ENCODE results near the gene LRRC25.

The LRRC25 gene

DNA sequence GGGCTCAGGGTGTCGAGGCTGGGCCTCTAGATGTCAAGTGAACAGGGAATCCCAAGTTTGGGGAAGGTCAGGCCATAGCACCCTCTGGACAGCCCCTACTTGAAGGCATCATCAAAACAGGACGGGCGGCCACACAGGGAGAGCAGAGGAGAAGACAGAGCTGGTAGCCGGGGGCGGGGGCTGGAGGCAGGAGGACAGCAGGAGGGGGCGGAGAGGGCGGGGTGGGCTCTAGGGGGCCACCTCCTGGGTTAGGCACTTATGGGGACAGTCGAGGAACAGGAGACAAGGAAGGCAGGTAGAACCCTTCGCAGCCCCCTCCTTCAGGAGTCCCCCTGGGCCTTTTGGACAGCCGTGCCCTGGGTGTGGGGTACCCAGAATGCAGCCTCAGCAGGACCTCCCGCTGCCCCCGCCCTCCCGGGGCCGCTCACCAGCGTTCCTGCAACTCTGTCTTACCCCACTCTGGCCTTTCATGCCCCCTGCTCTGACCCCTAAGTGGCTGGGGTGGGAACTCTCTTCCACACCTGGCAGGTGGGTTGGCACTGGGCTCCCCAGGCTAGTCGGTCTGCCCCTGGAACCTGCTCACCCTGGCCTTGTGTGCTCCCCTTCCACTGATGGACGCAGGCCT lies 27.6 kb upstream of the LRRC25 start:
- no peak for DNase-seq (ENCODE audit: low spot score)

DNA sequence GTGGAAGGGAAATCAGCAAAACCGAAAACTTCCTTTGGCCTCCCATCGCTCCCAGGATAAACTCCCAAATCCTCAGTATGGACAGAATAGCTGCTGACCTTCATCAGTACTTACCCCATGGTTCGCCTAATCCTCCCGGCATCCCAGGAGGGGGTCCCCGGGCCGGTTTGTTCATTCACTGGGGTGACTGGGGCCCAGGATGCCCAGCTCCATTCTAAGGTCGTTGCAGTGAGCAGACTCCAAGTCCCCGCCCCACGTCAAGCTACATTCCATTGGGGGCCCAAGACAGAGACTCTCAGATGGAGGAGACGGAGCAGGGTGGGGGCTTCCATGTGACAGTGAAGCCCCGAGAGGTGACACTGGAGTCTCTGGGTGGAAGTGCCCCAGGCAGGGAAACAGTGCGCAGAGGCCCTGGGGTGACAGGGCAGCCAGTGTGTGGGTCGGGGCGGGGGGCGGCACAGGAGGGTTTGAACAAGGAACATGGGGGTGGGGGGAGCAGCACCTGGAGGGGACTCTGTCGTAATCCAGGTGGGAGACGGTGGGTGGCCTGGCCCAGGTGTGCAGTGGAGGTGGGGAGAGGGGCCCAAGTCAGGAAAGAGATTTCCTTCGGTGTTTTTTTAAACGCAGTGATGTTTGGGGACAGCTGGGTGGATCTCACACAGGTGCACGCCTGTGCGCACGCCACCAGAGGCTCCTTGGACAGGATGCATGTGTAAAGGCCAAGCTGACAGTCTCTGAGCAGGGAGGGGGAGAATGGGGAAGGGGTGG lies 26.9 kb upstream of the LRRC25 start:
- no peak for DNase-seq (ENCODE audit: low spot score)

GRCh38 chr19:18423258-18424020 lies 26.0 kb upstream of the LRRC25 start:
- DNase-seq (ENCODE audit: low spot score) = peak; percentile 28

- peak; percentile 22 for DNase-seq (ENCODE audit: low spot score)
Measured at GRCh38 chr19:18422530-18423191, 25.2 kb upstream of the LRRC25 start.

- no peak for DNase-seq (ENCODE audit: low spot score)
Measured at GRCh38 chr19:18421371-18421959, 24.0 kb upstream of the LRRC25 start.

- no peak for DNase-seq (ENCODE audit: low spot score)
Measured at GRCh38 chr19:18420930-18421329, 23.5 kb upstream of the LRRC25 start.

- DNase-seq (ENCODE audit: low spot score) = no peak
Measured at GRCh38 chr19:18419699-18420460, 22.5 kb upstream of the LRRC25 start.

DNA sequence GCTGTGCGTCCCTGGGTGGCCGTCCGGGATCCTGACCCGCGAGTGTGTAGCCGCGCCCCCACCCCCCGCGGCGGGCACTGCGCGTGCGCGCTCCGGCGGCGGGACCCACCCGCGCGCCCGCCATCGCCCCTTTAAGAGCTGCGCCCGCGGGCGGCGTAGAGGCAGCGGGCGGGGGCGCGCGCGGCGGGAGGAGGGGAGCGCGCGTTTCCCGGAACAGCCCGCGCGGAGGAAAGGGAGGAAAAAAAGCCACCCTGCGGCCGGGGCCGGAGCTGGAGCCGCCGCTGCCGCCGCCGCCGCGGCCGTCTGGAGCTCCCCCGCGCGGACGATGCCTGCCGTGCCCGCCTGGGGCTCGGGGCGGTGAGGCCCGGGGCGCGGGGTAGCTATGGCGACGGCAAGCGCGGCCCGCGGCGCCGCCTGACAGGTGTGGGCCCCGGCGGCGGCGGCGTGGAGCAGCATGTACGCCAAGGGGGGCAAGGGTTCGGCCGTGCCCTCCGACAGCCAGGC lies 21.8 kb upstream of the LRRC25 start, which contains the start of gene SSBP4:
Gene SSBP4 (plus strand): TSS at position 204 of the 504 bp plus-strand sequence. CDS start 251 bp downstream, at position 455.
- peak; percentile 66 for DNase-seq (ENCODE audit: low spot score)

DNA sequence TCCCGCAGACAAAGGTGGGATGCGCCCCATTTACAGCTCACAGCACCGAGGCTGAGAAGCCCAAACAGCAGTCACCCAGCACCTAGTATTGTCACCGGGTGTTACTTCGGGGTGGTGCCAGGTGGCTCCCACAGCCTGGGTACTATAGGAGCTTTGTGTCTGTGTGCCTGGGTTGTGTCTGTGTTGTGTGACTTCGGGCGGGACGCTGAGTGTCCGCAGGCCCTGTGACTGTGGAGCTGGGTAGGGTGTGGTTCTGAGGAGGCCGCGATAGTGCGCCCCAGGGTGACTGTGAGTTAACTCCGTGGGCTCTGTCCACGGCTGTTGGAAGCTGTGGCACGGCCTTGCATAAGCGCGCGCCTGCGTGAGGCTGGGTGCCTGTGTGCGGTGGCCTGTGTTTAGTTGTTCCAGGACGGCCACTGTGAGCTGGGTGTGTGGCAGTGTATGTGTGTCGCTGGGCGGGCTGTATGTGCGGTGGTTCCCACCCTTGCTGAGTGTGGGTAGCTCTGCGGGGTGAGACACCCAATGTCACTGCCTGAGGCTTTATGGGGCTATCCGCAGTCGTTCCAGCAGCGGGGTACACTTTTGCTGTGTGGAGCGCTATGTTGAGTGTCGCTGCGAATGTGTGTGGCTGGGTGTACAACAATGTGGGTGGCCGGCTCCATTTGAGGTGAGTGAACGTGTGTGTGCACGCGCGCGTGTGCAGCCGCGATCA lies 21.2 kb upstream of the LRRC25 start:
- peak; percentile 57 for DNase-seq (ENCODE audit: low spot score)

DNA sequence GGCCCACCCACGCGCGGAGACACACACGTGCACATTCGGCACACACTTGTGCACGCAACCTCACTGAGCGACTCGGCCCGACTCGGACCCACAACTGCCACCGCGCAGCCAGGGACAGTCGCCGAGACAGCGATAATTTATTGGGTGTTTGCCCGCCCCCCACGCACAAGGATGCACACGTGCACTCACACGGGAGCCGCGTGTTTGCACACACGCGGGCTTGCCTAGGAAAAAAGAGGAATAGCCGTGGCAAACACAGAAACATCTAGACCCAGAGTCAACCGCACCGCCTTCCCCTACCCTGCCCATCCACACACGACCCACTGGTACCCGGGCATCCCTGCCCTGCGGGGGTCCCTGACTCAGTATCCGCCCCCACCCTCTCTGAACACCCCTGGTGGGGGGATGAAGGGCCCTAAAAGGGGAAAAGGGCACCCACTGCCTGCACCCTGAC lies 20.6 kb upstream of the LRRC25 start:
- no peak for DNase-seq (ENCODE audit: low spot score)

DNA sequence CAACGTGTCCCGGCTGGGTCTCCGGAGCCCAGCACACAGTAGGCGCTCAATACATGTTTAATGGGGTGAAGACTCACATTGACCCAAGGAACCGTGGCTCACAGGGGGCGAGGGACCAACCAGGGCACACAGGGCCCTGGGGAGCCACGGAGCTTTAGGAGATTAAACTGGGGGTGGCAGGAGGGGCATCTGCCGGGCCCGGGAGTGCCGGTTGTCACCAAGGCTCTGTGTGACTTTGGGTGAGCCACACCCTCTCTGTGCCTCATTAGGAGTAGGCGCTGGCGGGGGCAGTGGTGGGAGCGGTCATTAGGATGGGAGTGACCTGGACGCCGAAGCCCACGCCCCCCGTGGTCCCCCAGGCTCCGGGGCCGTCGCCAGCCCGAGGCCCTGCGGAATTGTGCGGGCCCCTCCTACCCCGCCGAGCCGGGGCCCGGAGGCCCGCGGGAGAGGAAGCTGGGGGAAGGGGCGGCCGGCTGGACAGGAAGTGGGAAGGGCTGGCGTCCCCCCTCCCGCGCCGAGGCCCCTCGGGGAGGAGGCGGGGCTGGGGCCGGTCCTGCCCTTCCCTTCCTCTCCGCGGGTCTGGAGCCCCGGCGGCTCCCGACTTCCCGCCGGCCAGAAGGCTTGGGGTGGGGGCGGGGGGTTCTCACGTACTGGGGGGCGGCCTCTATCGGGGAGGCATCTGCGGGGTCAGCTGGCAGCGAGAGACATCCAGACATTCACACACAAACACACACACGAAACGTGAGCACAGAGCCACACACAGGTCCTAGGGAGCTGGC lies 20.0 kb upstream of the LRRC25 start:
- peak; percentile 83 for DNase-seq (ENCODE audit: low spot score)

DNA sequence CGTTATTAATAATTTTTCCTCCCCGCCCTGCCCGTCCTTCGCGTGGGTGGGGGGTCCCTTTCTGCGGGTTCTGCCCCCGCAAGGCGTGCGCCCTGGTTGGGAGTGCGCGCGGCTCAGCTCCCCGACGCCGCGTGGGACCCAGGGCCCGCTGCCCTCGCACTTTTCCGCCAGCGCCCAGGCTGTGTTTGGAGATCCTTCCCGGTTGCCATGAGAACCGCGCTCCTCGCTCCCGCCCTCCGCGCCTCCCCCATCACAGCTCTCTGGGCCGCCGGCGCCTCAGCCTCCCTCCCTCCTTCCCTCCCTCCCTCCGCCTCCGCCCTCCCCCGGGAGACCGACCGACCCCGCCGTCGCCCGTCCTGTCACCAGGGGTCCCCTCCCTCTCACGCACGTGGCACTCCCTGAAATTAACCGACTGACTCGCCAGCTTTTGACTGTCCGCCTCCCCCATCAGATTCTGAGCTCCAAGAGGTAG lies 19.4 kb upstream of the LRRC25 start:
- DNase-seq (ENCODE audit: low spot score) = peak; percentile 84

DNA sequence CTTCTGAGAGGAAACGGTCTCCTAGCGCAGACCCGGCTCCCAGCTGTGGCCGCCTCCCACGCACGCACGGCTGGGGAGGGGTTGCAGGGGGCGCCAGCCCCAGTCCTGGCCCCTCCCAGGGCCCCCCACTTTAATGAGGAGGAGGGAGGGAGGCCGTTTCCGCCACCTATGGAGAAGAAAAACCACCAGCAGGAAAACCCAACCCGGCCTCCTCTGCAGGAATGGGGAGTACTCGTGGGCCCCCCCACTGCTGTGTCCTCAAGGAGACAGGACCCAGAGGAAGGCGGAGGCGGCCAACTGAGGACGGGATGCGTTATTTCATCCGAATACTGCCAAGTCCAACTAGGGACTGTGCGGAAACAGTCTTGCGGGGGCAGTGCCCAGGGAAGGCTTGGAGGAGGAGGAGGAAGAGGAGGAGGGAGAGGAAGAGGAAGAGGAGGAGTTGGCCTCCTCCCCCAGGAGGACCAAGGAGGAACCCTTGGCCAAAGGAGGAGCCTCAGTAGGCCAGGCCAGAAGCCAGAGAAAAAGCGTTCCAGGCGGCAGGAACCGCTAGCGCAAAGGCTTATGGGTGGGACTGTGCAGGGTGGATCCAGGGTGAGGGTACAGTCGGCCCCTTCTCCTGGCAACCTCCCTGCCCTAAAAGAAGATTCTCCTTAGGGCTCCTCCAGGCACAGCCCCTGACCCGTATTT lies 17.9 kb upstream of the LRRC25 start:
- no peak for DNase-seq (ENCODE audit: low spot score)

DNA sequence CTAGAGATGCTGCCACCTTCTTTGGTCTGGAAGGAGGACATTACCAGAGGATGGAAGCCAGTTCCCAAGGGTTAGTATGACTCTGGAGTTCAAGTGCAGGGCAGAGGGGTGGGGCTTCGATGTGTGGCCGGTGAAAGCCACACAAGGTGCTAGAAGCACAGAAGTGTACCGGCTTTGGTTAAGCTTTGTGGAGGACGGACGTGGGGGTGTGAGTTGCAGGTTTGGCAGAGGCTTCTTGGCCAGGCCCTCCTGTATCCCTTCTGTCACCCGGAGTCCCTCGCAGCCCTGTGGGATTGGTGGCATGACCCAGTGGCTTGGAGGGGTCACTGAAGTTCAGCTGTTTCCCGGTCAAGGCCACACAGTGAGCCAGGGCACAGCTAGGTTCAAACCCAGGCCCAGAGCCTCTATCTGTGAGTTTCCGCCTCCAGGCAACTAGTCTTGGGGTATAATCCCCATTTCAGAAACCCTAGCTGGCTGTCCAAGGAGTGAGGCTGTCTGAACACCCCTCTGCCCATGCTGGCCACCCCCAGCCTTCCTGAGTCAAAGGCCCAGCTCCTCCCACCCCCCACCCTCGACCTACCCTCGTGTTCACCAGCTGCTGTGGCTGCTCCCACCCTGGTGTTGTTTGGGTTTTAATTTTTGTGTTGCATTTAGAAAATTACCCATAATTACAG lies 17.2 kb upstream of the LRRC25 start:
- peak; percentile 60 for DNase-seq (ENCODE audit: low spot score)

DNA sequence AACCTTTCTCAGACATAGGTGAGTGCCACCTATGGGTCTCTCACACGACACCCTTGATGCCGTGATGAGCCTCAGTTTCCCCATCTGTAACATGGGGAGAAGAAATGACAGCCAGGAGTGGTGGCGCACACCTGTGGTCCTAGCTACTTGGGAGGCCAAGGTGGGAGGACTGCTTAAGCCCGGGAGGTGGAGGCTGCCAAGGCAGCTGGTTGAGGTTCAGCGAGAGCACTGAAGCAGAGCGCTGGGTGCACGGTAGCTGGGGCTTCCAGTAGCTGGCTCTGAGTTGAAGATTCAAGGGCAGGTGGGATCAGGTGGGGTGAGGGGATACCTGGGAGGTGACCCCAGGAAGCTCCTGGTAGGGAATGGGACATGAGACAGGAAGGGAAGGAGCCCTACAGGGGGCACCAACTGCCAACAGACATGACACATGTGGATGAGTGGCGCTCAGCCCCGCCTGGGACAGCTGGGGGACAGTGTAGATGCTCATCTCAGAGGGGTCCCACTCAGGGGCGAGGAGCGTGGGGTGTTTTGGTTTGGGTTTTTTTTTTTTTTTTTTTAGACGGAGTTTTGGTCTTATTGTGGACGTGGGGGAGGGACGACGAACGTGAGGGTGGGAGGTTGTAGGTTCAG lies 15.3 kb upstream of the LRRC25 start:
- DNase-seq (ENCODE audit: low spot score) = no peak

DNA sequence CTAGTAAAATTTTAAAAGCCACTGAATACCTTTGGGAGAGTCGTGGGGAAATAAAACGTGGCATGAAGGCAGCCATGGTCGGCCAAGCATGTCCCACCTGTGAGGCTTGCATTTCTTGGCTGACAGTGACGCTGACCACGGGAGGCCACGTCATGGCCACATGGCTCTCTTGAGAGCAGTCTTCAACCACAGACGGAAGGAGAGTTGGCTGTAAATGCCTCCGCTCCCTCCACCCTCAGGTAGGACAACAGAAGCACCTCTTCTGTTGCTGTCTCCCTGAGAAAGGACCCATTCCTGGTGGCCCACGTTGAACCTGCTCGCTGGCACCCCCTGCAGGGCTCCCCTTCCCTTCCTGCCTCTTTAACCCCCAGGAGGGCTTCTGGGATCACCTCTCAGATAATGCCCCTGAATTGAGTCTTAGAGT lies 10.6 kb upstream of the LRRC25 start:
- peak; percentile 38 for DNase-seq (ENCODE audit: low spot score)

DNA sequence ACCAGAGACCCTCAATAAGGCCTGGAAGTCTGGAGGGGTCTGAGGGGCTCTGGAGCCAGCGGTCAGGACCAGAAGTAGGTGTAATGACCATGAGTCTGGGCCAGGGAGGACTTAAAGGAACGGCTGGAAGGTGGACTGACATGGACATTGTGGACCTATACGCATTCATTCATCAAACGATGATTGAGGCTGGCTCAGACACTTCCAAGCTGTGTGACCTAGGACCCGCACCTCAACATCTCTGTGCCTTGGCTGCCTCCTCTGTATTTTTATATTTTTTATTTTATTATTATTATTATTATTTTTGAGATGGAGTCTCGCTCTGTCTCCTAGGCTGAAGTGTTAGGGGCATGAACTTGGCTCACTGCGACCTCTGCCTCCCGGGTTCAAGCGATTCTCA lies 9.3 kb upstream of the LRRC25 start:
- DNase-seq (ENCODE audit: low spot score) = no peak
